ENCODE results near the gene UBTD1. TPM values are rescaled to one million over a fixed set of nuclear protein-coding genes. Genes with fewer than 3 reads are reported as not detected.

UBTD1 gene
- total and polyA plus RNA-seq, 3 donors from 2014 or later = 74.1 to 143 (median 111) TPM

- TF ChIP-seq POLR2A (IDR thresholded peaks at IDR 0.05) = no peak
- no peak for TF ChIP-seq CTCF (IDR thresholded peaks at IDR 0.05)
- no peaks in the 10 kb centered on the region for H3K36me3 ChIP-seq (ENCODE audit: low read depth, missing control alignments)
- no peak overlapping the region for H3K27ac ChIP-seq
- H3K4me1 ChIP-seq = peaks cover 3% of the 10 kb centered on the region
- intact Hi-C loops (cut with DNase I; ENCODE audit: low total_unique reads) = no loop called here
- no peaks in the 10 kb centered on the region for H3K27me3 ChIP-seq
- no peak overlapping the region for H3K4me3 ChIP-seq
- no peak for DNase-seq
- 90 to 99% methylated on average over 10 to 33 of the region's 33 CpGs for WGBS, 2 donors
- H3K9me3 ChIP-seq = no peaks in the 10 kb centered on the region
Measured at GRCh38 chr10:97570146-97570788, 71.5 kb downstream of the UBTD1 start.

- no peak overlapping the region for H3K27ac ChIP-seq
- no peaks in the 10 kb centered on the region for H3K36me3 ChIP-seq (ENCODE audit: low read depth, missing control alignments)
- TF ChIP-seq POLR2A (IDR thresholded peaks at IDR 0.05) (no peak), CTCF (IDR thresholded peaks at IDR 0.05) (no peak)
- H3K9me3 ChIP-seq = no peaks in the 10 kb centered on the region
- intact Hi-C loops (cut with DNase I; ENCODE audit: low total_unique reads) = no loop called here
- no peaks in the 10 kb centered on the region for H3K27me3 ChIP-seq
- WGBS, 2 donors = 50% methylated on average over 5 of the region's 5 CpGs; no CpG with 5 or more reads in 1 of the 2 donors
- H3K4me3 ChIP-seq = no peak overlapping the region
- peaks cover 3% of the 10 kb centered on the region for H3K4me1 ChIP-seq
- DNase-seq = no peak
Measured at GRCh38 chr10:97570789-97571471, 72.2 kb downstream of the UBTD1 start.

GRCh38 chr10:97571622-97572021 is 72.9 kb downstream of the UBTD1 start:
- H3K4me1 ChIP-seq = peaks cover 3% of the 10 kb centered on the region
- no peak for DNase-seq
- H3K4me3 ChIP-seq = no peak overlapping the region
- no peaks in the 10 kb centered on the region for H3K36me3 ChIP-seq (ENCODE audit: low read depth, missing control alignments)
- no peak overlapping the region for H3K27ac ChIP-seq
- TF ChIP-seq CTCF (IDR thresholded peaks at IDR 0.05) (no peak), POLR2A (IDR thresholded peaks at IDR 0.05) (no peak)
- H3K9me3 ChIP-seq = no peaks in the 10 kb centered on the region
- intact Hi-C loops (cut with DNase I; ENCODE audit: low total_unique reads) = no loop called here
- 88 to 90% methylated on average over 3 of the region's 3 CpGs for WGBS, 2 donors
- H3K27me3 ChIP-seq = no peaks in the 10 kb centered on the region

- Histone ChIP-seq H3K9me3 (no peaks in the 10 kb centered on the region), H3K36me3 (ENCODE audit: low read depth, missing control alignments) (no peaks in the 10 kb centered on the region), H3K4me1 (peaks cover 3% of the 10 kb centered on the region), H3K27ac (no peak within 1 kb of the TSS), H3K27me3 (no peaks in the 10 kb centered on the region), H3K4me3 (no peak within 1 kb of the TSS)
- intact Hi-C loops (cut with DNase I; ENCODE audit: low total_unique reads) = no loop called here
- 71 to 86% methylated on average over 10 to 16 of the region's 16 CpGs for WGBS, 2 donors
- DNase-seq = peak; percentile 84
- TF ChIP-seq CTCF (IDR thresholded peaks at IDR 0.05) (peak; percentile 51 to 81 (median 77)), POLR2A (IDR thresholded peaks at IDR 0.05) (no peak)
Measured at GRCh38 chr10:97572214-97572989, 73.7 kb downstream of the UBTD1 start, which contains the start of gene ANKRD2. TSS of gene ANKRD2 (plus strand) at chr10:97572779. CDS start at chr10:97572789, 10 bp downstream.
